Lower leg skin (tissue), 4 donors: ENCODE measurements around the gene MED25. TPM values are rescaled to one million over a fixed set of nuclear protein-coding genes. Genes with fewer than 3 reads are reported as not detected.

Experiments used
- DNase-seq, 2 donors: peaks; one replicate each; pipeline ENCODE4 v3.0.0-alpha.2; 2019; ENCODE audit warnings: low spot score in 2 of 2
- H3K4me3 ChIP-seq: fragments of 200-600 bp; sonication (generic); 2 replicates; pipeline ENCODE4 v1.5.1; 2017; ENCODE audit warnings: mild to moderate bottlenecking, low read depth; ENCODE audit not compliant: poor library complexity, severe bottlenecking
- POLR2A ChIP-seq, 2 donors: fragments of 450-650 bp; IDR thresholded peaks; one replicate each; pipeline ENCODE4 v1.6.1; 2016 to 2017; ENCODE audit warnings: antibody characterized with exemption in 2 of 2, mild to moderate bottlenecking in 1 of 2, moderate library complexity in 1 of 2
- WGBS, 2 donors: methylation state at CpG; one replicate each; pipeline ENCODE4 v1.1.5; 2018; 5-methylcytosine and 5-hydroxymethylcytosine counted together
- intact Hi-C: fragments of 100-400 bp; cut with DNase I; formaldehyde crosslinking; loops from one replicate; pipeline ENCODE4 v1.15.0; 2023; ENCODE audit warnings: low total_unique reads
- total RNA-seq, 4 donors: library from RNA; depleted of rRNA; stranded (reverse); fragments of >200 nt; gene quantifications; one replicate each; pipeline ENCODE4 v1.1.0, GENCODE V29; 2016
- TF ChIP-seq, protein P1 (sequence below), 3 donors: fragments of 450-650 bp; IDR thresholded peaks; one replicate each; pipeline ENCODE4 v1.5.1; 2016; ENCODE audit warnings: antibody characterized with exemption in 3 of 3, mild to moderate bottlenecking in 3 of 3, moderate library complexity in 2 of 3

The MED25 gene
- total RNA-seq, 4 donors from 2014 or later: 28.9 to 43.7 (median 30.8) TPM

GRCh38 chr19:49830766-49831165, 12.7 kb downstream of the MED25 start:
- no peak for DNase-seq
- 91% methylated on average over 10 to 12 of the region's 12 CpGs for WGBS, 2 donors
- intact Hi-C loops: no loop called here
- no peak for TF ChIP-seq POLR2A (IDR thresholded peaks at IDR 0.05)
- TF ChIP-seq, protein P1, sequence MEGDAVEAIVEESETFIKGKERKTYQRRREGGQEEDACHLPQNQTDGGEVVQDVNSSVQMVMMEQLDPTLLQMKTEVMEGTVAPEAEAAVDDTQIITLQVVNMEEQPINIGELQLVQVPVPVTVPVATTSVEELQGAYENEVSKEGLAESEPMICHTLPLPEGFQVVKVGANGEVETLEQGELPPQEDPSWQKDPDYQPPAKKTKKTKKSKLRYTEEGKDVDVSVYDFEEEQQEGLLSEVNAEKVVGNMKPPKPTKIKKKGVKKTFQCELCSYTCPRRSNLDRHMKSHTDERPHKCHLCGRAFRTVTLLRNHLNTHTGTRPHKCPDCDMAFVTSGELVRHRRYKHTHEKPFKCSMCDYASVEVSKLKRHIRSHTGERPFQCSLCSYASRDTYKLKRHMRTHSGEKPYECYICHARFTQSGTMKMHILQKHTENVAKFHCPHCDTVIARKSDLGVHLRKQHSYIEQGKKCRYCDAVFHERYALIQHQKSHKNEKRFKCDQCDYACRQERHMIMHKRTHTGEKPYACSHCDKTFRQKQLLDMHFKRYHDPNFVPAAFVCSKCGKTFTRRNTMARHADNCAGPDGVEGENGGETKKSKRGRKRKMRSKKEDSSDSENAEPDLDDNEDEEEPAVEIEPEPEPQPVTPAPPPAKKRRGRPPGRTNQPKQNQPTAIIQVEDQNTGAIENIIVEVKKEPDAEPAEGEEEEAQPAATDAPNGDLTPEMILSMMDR (IDR thresholded peaks at IDR 0.05): no peak
- H3K4me3 ChIP-seq: no peak overlapping the region

DNA sequence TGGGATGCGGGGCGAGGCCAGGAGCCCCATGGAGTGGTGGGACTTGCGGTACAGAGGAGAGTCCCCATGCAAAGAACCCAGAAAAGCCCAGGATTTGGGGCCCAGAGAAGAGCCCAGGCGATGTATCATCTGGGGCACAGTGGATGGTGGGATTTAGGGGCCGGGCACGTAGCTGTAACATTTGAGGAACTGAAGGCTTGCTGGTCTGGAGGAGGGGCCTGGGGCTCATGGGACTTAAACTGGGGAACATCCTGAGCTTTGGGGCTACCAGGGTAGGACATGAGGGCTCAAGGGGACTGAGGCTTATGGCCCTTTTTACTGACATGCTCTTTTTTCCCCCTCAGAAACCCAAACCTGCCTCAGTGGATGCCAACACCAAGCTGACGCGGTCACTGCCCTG, 13.5 kb downstream of the MED25 start:
- no peak for DNase-seq
- WGBS, 2 donors: 90 to 92% methylated on average over 8 of the region's 8 CpGs
- TF ChIP-seq POLR2A (IDR thresholded peaks at IDR 0.05): no peak
- TF ChIP-seq, protein P1 (IDR thresholded peaks at IDR 0.05): no peak
- intact Hi-C loops: no loop called here
- H3K4me3 ChIP-seq: no peak overlapping the region

- DNase-seq: no peak
- WGBS, 2 donors: 73 to 80% methylated on average over 9 of the region's 9 CpGs
- H3K4me3 ChIP-seq: no peak overlapping the region
- intact Hi-C loops: no loop called here
- TF ChIP-seq POLR2A (IDR thresholded peaks at IDR 0.05): no peak
- TF ChIP-seq, protein P1 (IDR thresholded peaks at IDR 0.05): no peak
Measured at GRCh38 chr19:49832556-49832955, 14.5 kb downstream of the MED25 start.

GRCh38 chr19:49833599-49833998, 15.5 kb downstream of the MED25 start:
- H3K4me3 ChIP-seq: no peak overlapping the region
- TF ChIP-seq, protein P1 (IDR thresholded peaks at IDR 0.05): no peak
- TF ChIP-seq POLR2A (IDR thresholded peaks at IDR 0.05): no peak
- DNase-seq: no peak
- intact Hi-C loops: no loop called here
- 96 to 97% methylated on average over 7 of the region's 7 CpGs for WGBS, 2 donors

DNA sequence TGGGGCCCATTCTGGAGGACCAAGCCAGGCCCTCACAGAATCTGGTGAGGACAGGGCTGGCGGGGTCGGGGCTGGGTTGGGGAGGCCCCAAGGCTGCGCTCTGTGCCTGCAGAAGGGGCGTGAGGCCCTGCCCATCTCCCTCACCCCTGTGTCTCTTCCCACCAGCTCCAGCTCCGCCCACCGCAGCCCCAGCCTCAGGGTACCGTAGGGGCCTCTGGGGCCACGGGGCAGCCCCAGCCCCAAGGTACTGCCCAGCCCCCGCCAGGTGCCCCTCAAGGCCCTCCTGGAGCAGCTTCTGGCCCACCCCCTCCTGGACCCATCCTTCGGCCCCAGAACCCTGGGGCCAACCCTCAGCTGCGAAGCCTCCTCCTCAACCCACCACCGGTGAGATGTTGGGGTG, 17.5 kb downstream of the MED25 start:
- 93 to 97% methylated on average over 7 to 12 of the region's 12 CpGs for WGBS, 2 donors
- DNase-seq: no peak
- TF ChIP-seq, protein P1 (IDR thresholded peaks at IDR 0.05): no peak
- TF ChIP-seq POLR2A (IDR thresholded peaks at IDR 0.05): no peak
- intact Hi-C loops: no loop called here
- H3K4me3 ChIP-seq: no peak overlapping the region
